NK-92 (cell line): ENCODE data around the gene YPEL5.
"Not testable (repeated sequence)": the region's sequence is repeated elsewhere in the genome, so short reads cannot be mapped to it uniquely, and the experiment has no call there.

Source experiments
- DNase-seq: peaks from one replicate; lab custom pipeline; 2025; ENCODE audit not compliant: unreplicated experiment; lab: John Stamatoyannopoulos, UW

YPEL5 gene

DNA sequence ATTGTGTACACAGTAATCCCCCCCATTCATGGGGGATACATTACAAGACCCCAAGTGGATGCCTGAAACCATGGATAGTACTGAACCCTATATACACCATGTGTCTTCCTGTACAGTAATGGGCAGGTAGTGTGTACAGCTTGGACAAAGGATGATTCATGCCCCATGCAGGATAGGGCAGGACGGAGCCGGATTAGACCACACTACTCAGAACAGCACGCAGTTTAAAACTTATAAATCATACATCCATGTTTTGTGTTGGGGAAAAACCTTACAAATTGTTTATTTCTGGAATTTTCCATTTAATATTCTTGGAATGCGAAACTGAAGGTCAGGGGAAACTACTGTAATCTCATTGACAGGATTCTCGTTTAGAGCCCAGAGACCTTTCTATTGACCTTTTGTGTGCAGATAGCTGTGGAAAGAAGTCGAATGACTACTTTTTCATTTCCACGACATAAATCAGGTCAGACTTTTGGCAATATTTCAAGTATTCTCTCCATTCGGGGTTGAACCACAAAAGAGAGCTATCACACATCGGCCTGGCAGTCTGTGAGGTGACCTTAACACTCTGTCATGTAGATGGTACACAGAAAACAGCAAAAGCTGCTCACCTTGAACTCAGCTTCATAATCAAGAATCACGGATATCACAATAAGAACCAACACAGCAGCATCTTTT lies 9.9 kb upstream of the YPEL5 start:
- no peak for DNase-seq

DNA sequence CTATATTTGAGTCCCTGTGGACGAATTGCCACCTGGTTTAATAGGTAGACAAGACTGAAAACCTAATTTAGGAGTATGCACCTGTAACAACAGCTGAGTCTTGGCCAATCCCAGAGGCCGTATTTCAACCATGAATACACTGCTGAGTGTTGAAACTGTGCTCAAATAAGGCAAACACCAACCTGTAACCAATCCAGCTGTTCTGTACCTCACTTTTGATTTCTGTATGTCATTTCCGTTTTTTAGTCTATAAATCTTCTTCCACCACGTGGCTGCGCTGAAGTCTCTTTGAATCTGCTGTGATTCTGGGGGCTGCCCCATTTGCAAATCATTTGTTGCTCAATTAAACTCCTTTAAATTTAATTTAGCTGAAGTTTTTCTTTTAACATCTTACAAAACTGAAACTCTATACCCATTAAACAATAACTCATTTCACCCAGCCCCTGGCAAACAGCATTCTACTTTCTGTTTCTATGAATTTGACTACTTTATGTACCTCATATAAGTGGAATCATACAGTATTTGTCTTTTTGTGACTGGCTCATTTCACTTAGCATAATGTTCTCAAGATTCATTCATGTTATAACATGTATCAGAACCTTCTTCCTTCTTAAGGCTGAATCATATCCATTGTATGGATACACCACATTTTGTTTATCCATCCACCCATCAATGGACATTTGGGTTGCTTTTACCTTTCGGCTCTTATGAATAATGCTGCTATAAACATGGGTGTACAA lies 7.5 kb upstream of the YPEL5 start:
- no peak for DNase-seq

DNA sequence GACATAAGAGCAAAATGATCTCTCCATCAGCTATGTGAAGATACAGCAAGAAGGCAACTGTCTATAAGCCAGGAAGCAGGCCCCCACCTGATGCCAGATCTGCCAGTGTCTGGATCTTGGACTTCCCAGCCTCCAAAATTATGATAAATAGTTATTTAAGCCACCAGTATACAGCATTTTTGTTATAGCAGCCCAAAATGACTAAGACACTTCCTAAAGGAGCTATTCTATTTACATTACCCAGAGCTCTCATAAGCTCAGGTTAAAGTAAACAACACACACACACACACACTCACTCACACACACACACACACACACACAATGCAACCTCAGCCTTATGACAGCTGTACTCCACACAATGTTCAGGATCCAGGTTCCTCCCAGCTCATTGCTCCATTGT lies 5.7 kb upstream of the YPEL5 start:
- DNase-seq: no peak

DNA sequence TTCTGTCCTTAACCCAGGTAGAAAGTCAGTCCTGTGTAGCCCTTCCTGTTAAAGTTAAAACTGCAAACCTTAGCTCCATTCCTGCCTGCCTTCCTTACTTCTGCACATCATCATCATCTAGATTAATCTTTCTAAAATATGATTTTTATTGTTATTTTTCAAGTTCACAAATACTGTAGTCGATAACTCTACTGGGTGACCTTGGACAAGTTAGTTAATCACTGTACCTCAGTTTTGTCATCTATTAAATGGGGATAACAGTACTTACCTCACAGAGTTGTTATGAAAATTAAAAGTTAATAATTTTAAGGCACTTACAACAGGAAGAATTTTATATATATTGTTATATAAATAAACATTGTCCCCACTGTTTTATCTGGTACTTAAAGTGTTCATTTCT lies 2.5 kb upstream of the YPEL5 start:
- DNase-seq: no peak

DNA sequence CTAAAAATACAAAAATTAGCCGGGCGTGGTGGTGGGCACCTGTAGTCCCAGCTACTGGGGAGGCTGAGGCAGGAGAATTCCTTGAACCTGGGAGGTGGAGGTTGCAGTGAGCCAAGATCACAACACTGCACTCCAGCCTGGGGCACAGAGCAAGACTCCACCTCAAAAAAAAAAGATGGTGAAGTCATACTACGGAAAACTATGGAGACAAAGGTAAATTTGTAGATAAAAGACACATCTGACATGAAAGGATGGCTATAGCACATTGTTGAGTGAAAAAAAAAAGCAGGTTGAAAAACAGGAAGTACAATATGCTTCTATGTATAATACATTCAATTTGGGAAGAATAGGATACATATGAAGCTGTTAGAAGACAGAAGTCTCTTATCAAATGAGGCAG lies 1.9 kb upstream of the YPEL5 start:
- DNase-seq: not testable (repeated sequence)

DNA sequence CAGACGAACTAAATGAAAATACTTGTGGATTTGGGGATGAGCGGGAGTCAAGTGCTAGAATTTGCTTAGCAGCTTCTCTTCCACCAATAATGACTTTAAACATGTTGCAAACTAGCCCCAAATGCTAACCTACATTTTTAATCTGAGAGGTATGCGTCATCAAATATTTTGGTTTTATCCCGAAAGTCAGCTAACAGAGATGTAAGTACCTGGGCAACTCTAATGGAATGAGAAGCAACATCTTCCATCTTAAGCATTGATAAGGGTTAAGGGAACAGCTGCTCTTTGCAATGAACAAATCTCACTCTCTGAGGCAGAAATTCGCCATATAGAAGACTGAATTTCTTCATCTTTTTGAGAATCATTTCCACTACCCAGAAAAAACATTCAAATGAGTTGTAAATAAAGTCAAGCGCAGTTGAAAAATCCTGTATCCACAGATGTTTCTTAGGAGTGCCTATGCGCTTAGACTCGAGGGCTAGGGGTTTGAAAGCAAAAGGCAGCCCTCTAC lies 926 bp upstream of the YPEL5 start:
- no peak for DNase-seq

DNA sequence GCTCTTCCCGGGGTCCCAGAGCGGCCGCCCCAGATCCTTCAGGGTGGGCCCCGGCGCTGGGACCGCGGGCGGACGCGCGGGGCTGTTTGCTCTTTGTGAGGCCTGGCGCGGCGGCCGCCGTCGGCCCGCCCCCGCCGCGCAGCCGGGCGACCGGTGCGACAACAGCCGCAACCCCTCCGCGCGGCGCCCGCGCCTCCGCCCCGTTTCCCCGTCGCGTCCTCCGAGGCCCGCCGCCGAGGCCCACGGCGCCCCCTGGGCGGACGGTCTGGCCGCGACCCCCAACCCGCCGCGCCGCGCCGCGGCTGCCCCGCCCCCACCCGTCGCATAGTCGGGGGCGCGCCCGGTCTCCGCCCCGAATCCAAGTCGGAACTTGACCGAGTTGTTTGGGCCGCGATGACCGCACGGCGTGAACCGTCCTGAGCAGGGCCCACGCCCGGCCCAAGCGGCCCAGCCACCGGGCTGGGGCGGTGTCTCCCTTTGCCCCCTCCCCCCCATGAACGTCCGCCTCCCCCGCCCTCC lies 448 bp downstream of the YPEL5 start:
- DNase-seq: no peak

DNA sequence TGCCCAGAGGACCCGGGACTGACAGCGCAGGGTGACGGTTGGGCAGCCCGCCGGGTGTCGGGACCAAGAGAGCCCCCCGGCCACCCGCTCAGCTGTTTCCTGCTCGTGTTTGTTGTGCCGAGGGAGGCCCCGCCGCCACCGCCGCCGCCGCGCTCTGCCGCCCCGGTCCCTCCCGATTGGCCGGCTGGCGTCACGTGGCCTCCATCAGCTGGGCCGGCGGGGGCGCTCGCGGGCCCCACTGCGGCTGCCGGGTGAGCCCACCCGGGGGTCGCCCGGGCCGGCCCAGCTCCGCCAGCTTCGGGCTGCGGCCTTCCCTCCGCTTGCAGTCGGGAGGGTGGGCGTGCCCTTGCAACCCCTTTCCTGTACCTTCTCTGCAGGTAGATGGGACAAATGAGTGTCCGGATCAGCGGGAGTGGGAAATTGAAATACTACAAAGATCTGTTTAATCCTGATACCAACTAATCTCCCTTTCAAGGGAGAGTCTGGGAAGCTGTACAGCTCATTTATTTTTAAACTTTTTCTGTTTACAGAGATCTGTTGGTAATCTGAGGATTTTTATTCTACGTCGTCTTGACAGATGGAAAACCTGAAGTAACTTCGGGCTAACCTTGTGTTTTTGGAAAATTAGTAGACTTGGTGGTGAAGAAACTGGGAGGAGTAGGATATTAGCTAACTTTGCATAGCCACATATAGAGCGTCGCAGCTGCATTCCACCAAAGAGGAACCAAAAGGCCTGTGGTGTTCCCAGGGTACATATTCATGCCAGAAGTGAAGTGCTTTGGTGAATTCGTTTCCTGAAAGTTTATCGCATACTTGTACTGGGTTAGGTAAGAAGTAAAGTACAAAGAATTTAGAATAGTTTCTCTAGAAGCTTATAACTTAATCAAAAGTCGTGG lies 1.2 kb downstream of the YPEL5 start:
- no peak for DNase-seq

DNA sequence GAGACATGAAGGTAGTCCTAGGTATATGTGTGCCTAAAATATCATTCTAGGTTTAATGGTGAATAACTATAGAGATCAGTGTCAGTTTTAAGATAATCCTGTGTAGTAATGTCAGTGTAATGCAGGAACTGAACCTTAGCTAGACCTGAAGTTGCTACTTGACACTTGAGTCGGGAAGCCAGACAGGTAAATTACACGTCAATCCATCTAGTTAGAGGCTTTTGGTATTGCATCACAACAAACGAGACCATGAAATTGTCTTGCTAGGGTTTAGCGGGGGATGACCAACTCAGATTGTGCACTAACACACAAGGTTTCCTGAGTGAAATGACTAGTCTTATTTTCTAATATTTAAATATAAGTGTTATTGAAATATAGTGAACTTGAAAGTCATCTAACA lies 2.0 kb downstream of the YPEL5 start:
- DNase-seq: no peak

DNA sequence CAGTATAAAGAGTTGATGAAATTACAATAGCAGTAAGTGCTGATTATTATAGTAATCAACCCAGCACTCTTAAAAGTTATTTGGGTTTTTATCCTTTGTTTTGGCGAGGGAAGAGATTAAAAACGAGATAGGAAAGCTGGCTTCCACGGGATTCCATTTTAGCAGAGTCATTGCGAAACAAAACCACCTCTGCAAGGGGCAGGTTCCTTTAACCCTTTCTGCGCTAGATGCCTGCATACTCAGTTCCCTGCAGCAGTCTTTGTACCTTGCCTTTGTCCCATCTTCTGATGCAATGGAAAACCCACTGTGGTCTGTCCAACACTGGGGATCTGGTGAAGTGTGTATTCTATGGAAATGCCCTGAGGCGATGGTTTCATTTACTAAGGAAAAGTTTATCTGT lies 2.7 kb downstream of the YPEL5 start:
- DNase-seq: no peak

DNA sequence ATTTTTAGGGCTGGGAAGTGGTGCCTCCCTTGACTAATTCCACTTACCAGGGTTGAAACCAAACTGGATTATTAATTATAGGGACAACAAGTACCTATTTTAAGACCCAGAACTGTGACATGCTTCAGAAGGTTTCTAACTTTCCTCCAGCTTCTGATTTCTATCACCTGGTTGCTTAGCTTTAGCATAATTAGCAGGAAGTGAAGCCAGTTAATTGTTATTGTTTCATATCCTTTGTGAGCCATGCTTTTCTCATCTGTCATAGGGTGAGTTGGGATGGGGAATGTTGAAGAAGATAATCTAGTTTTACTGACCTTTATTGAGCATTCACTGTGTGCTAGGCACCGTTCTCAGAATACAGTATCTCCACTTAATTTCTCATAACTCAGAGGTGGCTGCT lies 3.2 kb downstream of the YPEL5 start:
- no peak for DNase-seq

DNA sequence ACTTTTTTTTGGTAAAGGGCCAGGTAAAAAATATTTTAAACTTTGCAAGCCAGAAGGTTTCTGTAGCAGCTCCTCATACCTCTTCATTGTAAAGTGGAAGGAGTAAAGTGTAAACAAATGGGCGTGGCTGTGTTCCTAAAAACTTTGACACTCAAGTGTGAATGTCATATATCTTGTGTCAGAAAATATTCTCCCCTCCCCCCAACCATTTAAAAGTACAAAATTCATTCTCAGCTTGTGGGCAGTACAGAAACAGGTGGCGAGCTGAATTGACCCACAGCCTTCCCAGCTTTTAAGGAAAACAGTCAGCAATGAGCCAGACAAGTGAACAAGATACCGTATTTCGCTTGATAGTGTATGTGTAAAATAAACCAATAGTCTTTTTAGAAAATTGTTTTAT lies 4.0 kb downstream of the YPEL5 start:
- no peak for DNase-seq

DNA sequence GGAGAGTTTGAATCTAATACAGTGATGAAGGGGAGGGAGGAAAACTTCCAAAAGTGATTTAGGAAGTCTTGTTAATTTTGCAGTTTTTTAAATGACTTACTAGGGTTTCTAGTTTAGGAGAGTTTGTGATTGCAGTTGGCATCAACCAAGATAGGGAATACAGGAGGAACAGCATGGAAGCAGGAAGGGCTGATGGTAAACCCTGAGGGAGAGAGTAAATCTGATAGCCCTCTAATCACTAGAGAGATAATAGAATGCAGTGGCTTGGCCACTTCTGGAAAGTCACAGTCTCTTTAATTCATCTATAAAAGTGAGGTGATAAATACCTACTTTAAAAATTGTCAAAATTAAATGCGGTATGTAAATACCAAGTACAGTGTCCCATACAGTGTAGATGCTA lies 5.6 kb downstream of the YPEL5 start:
- no peak for DNase-seq

DNA sequence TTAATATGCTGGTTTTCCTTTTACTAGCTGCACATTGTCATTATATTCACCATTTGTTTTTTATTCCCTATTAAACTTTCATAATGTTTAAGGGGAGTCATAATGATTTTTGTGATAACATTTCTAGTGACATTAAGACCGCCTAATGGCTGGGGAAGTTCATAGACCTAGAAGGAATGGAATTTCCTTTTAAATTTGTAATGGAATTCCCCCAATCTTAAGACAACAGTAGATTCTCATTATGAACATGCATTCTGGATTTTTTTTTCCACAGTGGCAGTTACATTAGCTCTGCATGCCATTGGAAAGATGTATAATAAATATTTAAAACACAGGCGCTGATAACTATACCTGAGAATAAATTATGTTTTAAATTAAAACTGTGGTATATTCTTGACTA lies 8.4 kb downstream of the YPEL5 start:
- DNase-seq: no peak

DNA sequence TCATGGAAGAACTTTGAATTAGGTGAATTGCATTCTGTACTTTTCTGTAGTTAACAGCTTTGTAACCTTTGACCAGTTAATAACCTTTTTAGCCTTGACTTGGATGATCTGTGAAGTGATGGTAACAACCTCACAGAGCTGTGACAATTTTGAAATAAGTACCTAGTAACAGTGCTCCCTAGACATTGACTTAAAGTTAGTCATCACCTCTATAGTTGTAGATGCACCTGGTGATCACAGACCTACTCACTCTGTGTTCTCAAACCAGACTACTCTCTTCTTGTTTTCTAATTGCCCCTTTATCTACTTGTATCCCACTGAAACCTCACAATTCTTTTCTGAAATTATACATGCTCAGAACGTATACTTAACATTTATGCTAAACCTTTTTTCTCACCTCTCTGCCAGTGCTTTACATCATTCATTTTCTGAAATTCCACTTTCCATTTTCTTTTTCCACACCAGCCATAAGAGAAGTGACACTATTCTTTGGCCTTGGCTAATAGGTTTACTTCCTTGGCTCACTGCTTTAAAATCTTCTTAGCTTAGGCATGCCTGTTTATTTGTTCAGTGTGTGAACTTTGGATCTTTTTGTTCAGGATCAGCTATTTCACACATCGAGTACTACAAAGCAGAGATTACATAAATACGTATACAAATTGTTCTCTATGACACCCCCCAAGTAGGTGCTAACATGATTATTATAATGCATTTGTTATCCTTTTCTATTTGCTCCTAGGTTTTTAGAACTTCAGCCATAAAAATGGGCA lies 9.3 kb downstream of the YPEL5 start:
- no peak for DNase-seq

DNA sequence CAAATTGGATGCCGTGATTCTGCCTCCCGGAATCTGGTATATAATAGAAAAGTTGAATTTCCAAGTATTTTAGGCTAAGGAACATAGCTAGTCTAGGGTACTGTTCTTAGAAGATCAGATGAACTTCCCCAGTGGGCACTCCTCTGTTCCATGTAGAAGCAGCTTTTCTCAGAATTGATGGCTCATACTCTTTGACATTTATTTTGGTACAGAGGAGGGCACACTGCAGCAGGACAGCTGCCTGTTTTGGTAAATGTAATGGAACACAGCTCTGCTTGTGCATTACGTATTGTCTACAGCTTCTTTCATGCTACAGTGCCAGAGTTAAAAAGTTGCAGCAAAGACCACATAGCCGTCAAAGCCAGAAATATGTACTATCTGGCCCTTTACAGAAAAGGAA lies 10.8 kb downstream of the YPEL5 start:
- DNase-seq: no peak

DNA sequence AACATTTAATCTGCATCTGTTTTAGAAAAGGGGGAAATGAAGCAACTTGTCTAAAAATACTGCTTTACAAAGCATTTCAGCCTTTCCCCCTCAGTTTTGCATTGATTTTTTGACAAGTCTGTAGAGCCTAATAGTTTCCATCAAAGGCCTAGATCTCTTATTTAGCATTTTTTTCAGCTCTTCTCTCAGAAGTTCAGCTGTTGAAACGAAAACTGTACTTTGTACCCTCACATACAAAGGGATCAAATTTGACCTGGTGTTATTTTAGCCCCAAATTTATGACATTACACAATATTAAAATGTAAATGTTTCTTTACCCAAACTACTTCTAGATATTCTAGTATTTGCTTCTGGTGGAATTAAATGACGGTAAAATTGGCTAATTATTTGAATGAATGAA lies 13.0 kb downstream of the YPEL5 start:
- no peak for DNase-seq

DNA sequence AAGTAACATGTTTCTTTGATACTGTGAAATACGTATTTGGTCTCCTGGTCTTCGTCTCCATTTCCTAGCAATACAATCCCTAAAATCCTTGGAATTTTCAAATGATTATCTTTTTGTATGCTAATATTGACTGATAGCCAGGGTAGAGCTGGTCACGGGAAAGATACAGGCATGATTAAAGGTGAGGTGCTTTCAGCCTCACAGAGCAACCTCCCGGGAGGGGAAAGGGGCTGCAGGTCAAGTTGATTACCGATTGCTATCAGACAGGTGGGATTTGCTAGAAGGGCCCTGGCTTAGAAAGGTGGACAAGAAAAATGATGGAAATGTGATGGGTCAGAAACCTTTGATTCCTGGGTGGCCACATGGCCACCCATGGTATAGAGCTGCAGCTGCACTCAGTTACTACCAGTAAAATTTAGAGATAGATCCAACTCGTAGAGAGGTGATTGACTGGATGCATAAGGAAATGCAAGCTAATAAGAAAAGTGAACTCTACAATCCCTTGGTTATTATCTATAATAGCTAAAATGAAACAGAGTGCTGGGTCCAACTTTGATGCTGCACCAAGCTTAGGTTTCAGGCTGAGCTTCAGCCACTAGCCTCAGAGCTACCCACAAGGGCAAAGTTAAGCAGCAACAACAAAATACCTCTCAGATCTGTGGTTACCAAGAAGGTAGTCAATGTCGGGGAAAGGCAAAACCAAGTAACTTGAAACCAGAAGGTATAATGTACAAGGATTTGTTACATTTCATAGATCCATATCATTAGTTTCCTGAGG lies 15.3 kb downstream of the YPEL5 start:
- no peak for DNase-seq

DNA sequence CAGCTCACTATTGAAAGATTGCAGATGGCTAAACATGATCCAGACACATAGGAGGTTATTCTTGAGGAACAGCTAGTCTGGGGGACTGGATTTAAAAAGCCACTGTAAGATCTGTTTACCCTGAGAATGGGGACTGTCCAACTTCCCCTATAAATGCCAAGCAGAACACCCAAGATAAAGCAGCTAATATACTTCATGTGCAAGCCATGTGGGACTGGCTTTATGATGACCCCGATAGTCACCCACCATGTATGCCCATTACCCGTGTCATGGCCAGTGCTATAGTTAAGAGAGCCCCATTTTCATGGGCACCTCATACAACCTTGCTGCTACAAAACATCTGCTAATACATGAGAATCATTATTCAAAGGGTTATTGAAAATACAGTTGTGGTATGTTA lies 16.0 kb downstream of the YPEL5 start:
- DNase-seq: no peak
